ENCODE measurements around the gene RGS3.

Gene RGS3

GRCh38 chr9:113608082-113608685 lies 144.7 kb downstream of the RGS3 start:
- no peak for DNase-seq

GRCh38 chr9:113609562-113610318 lies 146.2 kb downstream of the RGS3 start:
- DNase-seq = no peak

GRCh38 chr9:113611461-113612215 lies 148.1 kb downstream of the RGS3 start:
- DNase-seq = no peak

- peak; percentile 9 for DNase-seq
Observed at GRCh38 chr9:113612216-113612747, 148.8 kb downstream of the RGS3 start.

GRCh38 chr9:113612828-113613227 lies 149.3 kb downstream of the RGS3 start:
- no peak for DNase-seq

GRCh38 chr9:113613815-113614413 lies 150.4 kb downstream of the RGS3 start:
- DNase-seq = no peak

- DNase-seq = no peak
Observed at GRCh38 chr9:113614843-113615648, 151.5 kb downstream of the RGS3 start.

GRCh38 chr9:113616116-113616515 lies 152.6 kb downstream of the RGS3 start:
- no peak for DNase-seq

- no peak for DNase-seq
Observed at GRCh38 chr9:113616621-113617496, 153.3 kb downstream of the RGS3 start.

- no peak for DNase-seq
Observed at GRCh38 chr9:113617550-113617949, 154.0 kb downstream of the RGS3 start.

- DNase-seq = no peak
Observed at GRCh38 chr9:113618836-113619490, 155.4 kb downstream of the RGS3 start.

GRCh38 chr9:113619491-113620376 lies 156.2 kb downstream of the RGS3 start:
- no peak for DNase-seq

GRCh38 chr9:113620377-113621161 lies 157.0 kb downstream of the RGS3 start:
- DNase-seq = no peak

- no peak for DNase-seq
Observed at GRCh38 chr9:113621309-113621791, 157.8 kb downstream of the RGS3 start.

GRCh38 chr9:113621980-113622379 lies 158.5 kb downstream of the RGS3 start:
- no peak for DNase-seq

- DNase-seq = no peak
Observed at GRCh38 chr9:113622600-113623400, 159.3 kb downstream of the RGS3 start.

- no peak for DNase-seq
Observed at GRCh38 chr9:113623851-113624485, 160.4 kb downstream of the RGS3 start.
